Posterior vena cava (tissue), 2 donors: Measurements from ENCODE around the gene GRIFIN. TPM values are rescaled to one million over a fixed set of nuclear protein-coding genes. Genes with fewer than 3 reads are reported as not detected.

Experiments
- DNase-seq: peaks from one replicate; pipeline ENCODE4 v3.0.0-alpha.2; 2020; ENCODE audit warnings: low spot score
- intact Hi-C, 2 donors: fragments of 100-400 bp; cut with DNase I; formaldehyde crosslinking; loops; one replicate each; pipeline versions ENCODE4 v1.14.1 to v1.14.2; 2022 to 2023
- long read RNA-seq, 2 donors: library from polyadenylated mRNA; unstranded; transcript quantifications; one replicate each; pipeline ENCODE4 v2.0.0, GENCODE V29; 2020 to 2021
- total RNA-seq, 2 donors: library from RNA; stranded (reverse); fragmentation: NEBNext Ultra II Directional; extraction: Animal tissue kit (Norgen Biotek cat#: 25700); gene quantifications; one replicate each; pipeline ENCODE4 v1.2.1, GENCODE V29; 2021
- donor health status: DM: yes; HTN: yes; CAD: no.
- donor health status: DM: yes; HTN: yes; CAD: no.

Gene GRIFIN
- not detected for total RNA-seq
- long read RNA-seq, donor 1: 0 reads
- long read RNA-seq, donor 2: 0 reads

GRCh38 chr7:2476298-2476697 is at the start of gene GRIFIN:
Gene GRIFIN, minus strand, starts transcription at chr7:2476398. Its CDS starts 15 bp downstream, at chr7:2476383.
- DNase-seq: no peak
- intact Hi-C loops: loop anchor here (10.0 kb wide), 2 partner anchors 79 to 189 kb away; partner anchors contain the start of genes BRAT1 (in 1 of the 2) and IQCE (in 1 of the 2)

- intact Hi-C loops: no loop called here
- DNase-seq: peak; percentile 84
Observed at GRCh38 chr7:2524808-2525657, 48.8 kb upstream of the GRIFIN start.

GRCh38 chr7:2523941-2524807 is 48.0 kb upstream of the GRIFIN start:
- intact Hi-C loops: no loop called here
- peak; percentile 92 for DNase-seq

GRCh38 chr7:2523461-2523936 is 47.3 kb upstream of the GRIFIN start:
- no peak for DNase-seq
- intact Hi-C loops: no loop called here

GRCh38 chr7:2522780-2523433 is 46.7 kb upstream of the GRIFIN start:
- intact Hi-C loops: no loop called here
- no peak for DNase-seq

- no peak for DNase-seq
- intact Hi-C loops: no loop called here
Observed at GRCh38 chr7:2521952-2522591, 45.9 kb upstream of the GRIFIN start.

- intact Hi-C loops: no loop called here
Observed at GRCh38 chr7:2521341-2521745, 45.1 kb upstream of the GRIFIN start.

GRCh38 chr7:2520761-2521290 is 44.6 kb upstream of the GRIFIN start:
- intact Hi-C loops: no loop called here
- no peak for DNase-seq

More at GRCh38 chr7:2521341-2521745, 45.1 kb upstream of the GRIFIN start:
- DNase-seq: no peak

- intact Hi-C loops: no loop called here
Observed at GRCh38 chr7:2520131-2520760, 44.0 kb upstream of the GRIFIN start.

GRCh38 chr7:2519119-2519930 is 43.1 kb upstream of the GRIFIN start, which contains the start of gene LFNG:
Gene LFNG, plus strand, starts transcription at chr7:2519774. Its CDS starts 88 bp downstream, at chr7:2519862.
- DNase-seq: peak; percentile 95
- intact Hi-C loops: no loop called here

More at GRCh38 chr7:2520131-2520760, 44.0 kb upstream of the GRIFIN start:
- no peak for DNase-seq

GRCh38 chr7:2518737-2519118 is 42.5 kb upstream of the GRIFIN start:
- no peak for DNase-seq
- intact Hi-C loops: no loop called here

- no peak for DNase-seq
- intact Hi-C loops: no loop called here
Observed at GRCh38 chr7:2517678-2518507, 41.7 kb upstream of the GRIFIN start.

- intact Hi-C loops: no loop called here
- DNase-seq: no peak
Observed at GRCh38 chr7:2517026-2517425, 40.8 kb upstream of the GRIFIN start.

- no peak for DNase-seq
- intact Hi-C loops: no loop called here
Observed at GRCh38 chr7:2516194-2516555, 40.0 kb upstream of the GRIFIN start.

GRCh38 chr7:2515424-2516193 is 39.4 kb upstream of the GRIFIN start:
- intact Hi-C loops: no loop called here
- DNase-seq: no peak
